B cell (primary cell): ENCODE data around the gene SH3GLB2. TPM values are rescaled to one million over a fixed set of nuclear protein-coding genes. Genes with fewer than 3 reads are reported as not detected.

ENCODE experiments used
- ATAC-seq: fragments of 200-7000 bp; cut with Tn5 transposase; one replicate; pipeline ENCODE4 v1.10.0; 2021; ENCODE audit warnings: low read depth, mild to moderate bottlenecking, moderate number of reproducible peaks, moderate library complexity
- CTCF ChIA-PET: fragments of 350-600 bp; sonication (Branson Sonifier 250); formaldehyde crosslinking; loops from one replicate; lab custom pipeline; 2021; ENCODE audit warnings: antibody characterized with exemption, inconsistent platforms; lab: Charles Lee
- POLR2A ChIA-PET: fragments of 350-600 bp; sonication (Branson Sonifier 250); formaldehyde crosslinking; loops from one replicate; lab custom pipeline; 2021; ENCODE audit warnings: antibody characterized with exemption; lab: Charles Lee
- DNase-seq: peaks from one replicate; pipeline ENCODE4 v3.0.0; 2013
- H2AFZ ChIP-seq: 2 replicates; pipeline ENCODE4 v1.6.1; 2012; ENCODE audit warnings: mild to moderate bottlenecking, low read depth, low read length; ENCODE audit not compliant: insufficient read depth, poor library complexity, severe bottlenecking
- H3K27ac ChIP-seq, 2 donors: 1 replicate in 1 of 2; 2 replicates in 1 of 2; pipeline ENCODE4 v1.5.1; 2012 to 2013; ENCODE audit warnings: low read length in 2 of 2, mild to moderate bottlenecking in 2 of 2, moderate library complexity in 1 of 2
- H3K27me3 ChIP-seq, 4 experiments: fragments of 200-600 bp in 1 of 4; sonication (generic) in 1 of 4; replicated peaks in 1 of 4; 1 replicate in 2 of 4; 2 replicates in 2 of 4; pipeline versions ENCODE4 v1.6.1 to v1.7.0; 2013 to 2016; ENCODE audit warnings: low read length in 3 of 4, mild to moderate bottlenecking in 2 of 4, mixed read lengths in 1 of 4, moderate library complexity in 1 of 4; ENCODE audit not compliant: insufficient read depth in 4 of 4, control insufficient read depth in 3 of 4; ENCODE audit errors: control extremely low read depth in 1 of 4
- H3K36me3 ChIP-seq, 2 experiments: replicated peaks in 1 of 2; 1 replicate in 1 of 2; 2 replicates in 1 of 2; pipeline versions ENCODE4 v1.6.1 to v1.7.1; 2013; ENCODE audit warnings: low read length in 1 of 2; ENCODE audit not compliant: insufficient read depth in 2 of 2, control insufficient read depth in 1 of 2; ENCODE audit errors: control extremely low read depth in 1 of 2, extremely low read depth in 1 of 2
- H3K4me1 ChIP-seq, 2 donors: fragments of 200-600 bp in 1 of 2; sonication (generic) in 1 of 2; 1 replicate in 1 of 2; 2 replicates in 1 of 2; pipeline versions ENCODE4 v1.5.1 to v1.6.1; 2013 to 2017; ENCODE audit warnings: low read length in 2 of 2; ENCODE audit not compliant: control insufficient read depth in 2 of 2, insufficient read depth in 2 of 2
- H3K4me2 ChIP-seq: replicated peaks from 2 replicates; pipeline ENCODE3; 2012; ENCODE audit warnings: mild to moderate bottlenecking, low read depth, low read length; ENCODE audit not compliant: poor library complexity, severe bottlenecking
- H3K4me3 ChIP-seq, 5 experiments: fragments of 200-600 bp in 1 of 5; sonication (generic) in 1 of 5; 1 replicate in 3 of 5; 2 replicates in 2 of 5; pipeline versions ENCODE4 v1.5.1 to v1.7.0; 2011 to 2016; ENCODE audit warnings: low read length in 4 of 5, mild to moderate bottlenecking in 4 of 5, low read depth in 2 of 5, control low read depth in 1 of 5, moderate library complexity in 1 of 5; ENCODE audit not compliant: insufficient read depth in 1 of 5; ENCODE audit errors: control extremely low read depth in 1 of 5, extremely low read depth in 1 of 5
- H3K79me2 ChIP-seq: fragments of 200-600 bp; sonication (generic); one replicate; pipeline ENCODE4 v1.6.0; 2016; ENCODE audit warnings: low read length; ENCODE audit not compliant: control insufficient read depth, insufficient read depth
- H3K9ac ChIP-seq: fragments of 200-600 bp; sonication (generic); 2 replicates; pipeline ENCODE4 v1.6.1; 2017; ENCODE audit warnings: mild to moderate bottlenecking, low read length, moderate library complexity
- H3K9me3 ChIP-seq, 3 donors: one replicate each; pipeline versions ENCODE4 v1.6.1 to v1.7.1; 2013; ENCODE audit warnings: low read length in 2 of 3; ENCODE audit not compliant: control insufficient read depth in 2 of 3, insufficient read depth in 1 of 3; ENCODE audit errors: control extremely low read depth in 1 of 3
- H4K20me1 ChIP-seq: 2 replicates; pipeline ENCODE4 v1.6.0; 2012; ENCODE audit warnings: mild to moderate bottlenecking, low read length; ENCODE audit not compliant: insufficient read depth, control insufficient read depth, poor library complexity, severe bottlenecking
- H3K27ac Mint-ChIP-seq: one replicate; pipeline ENCODE4 v1.8.0; 2021; ENCODE audit warnings: mixed read lengths
- H3K27me3 Mint-ChIP-seq: one replicate; pipeline ENCODE4 v1.8.0; 2021; ENCODE audit warnings: mixed read lengths
- H3K4me1 Mint-ChIP-seq: one replicate; pipeline ENCODE4 v1.8.0; 2021; ENCODE audit warnings: mixed read lengths
- H3K4me3 Mint-ChIP-seq: one replicate; pipeline ENCODE4 v1.8.0; 2021; ENCODE audit warnings: mixed read lengths
- H3K9me3 Mint-ChIP-seq: one replicate; pipeline ENCODE4 v1.8.0; 2022; ENCODE audit warnings: mixed read lengths; ENCODE audit not compliant: insufficient read depth
- EZH2 ChIP-seq: IDR thresholded peaks from 2 replicates; pipeline ENCODE4 v1.6.1; 2012; ENCODE audit warnings: borderline replicate concordance, low read depth, mild to moderate bottlenecking, moderate library complexity, low read length; ENCODE audit not compliant: insufficient read depth, poor library complexity, severe bottlenecking
- WGBS: methylation state at CpG from one replicate; pipeline ENCODE4 v1.1.5; 2013; ENCODE audit warnings: missing lambda C conversion rate; ENCODE audit not compliant: insufficient coverage; 5-methylcytosine and 5-hydroxymethylcytosine counted together
- intact Hi-C: fragments of 100-400 bp; cut with micrococcal nuclease; formaldehyde crosslinking; loops from one replicate; pipeline ENCODE4 v1.10.0; 2022
- polyA plus RNA-seq: library from polyadenylated mRNA; depleted of rRNA; stranded (reverse); fragments of >200 nt; gene quantifications from 2 replicates; pipeline ENCODE4 v1.2.3, GENCODE V29; 2012
- total RNA-seq, 2 donors: library from RNA; stranded (reverse); fragments of 120-200 nt in 1 of 2; gene quantifications; 1 replicate in 1 of 2; 2 replicates in 1 of 2; pipeline versions ENCODE4 v1.2.3 to v1.2.4, GENCODE V29; 2013 to 2022
- TF ChIP-seq, protein P1 (sequence below): fragments of 200-600 bp; IDR thresholded peaks from one replicate; pipeline ENCODE4 v1.8.0; 2022; ENCODE audit warnings: antibody characterized with exemption, mild to moderate bottlenecking

The SH3GLB2 gene
- total and polyA plus RNA-seq, 2 donors (not counting 1 experiment from before 2014, with no cell fraction given), result 110 to 176 TPM

DNA sequence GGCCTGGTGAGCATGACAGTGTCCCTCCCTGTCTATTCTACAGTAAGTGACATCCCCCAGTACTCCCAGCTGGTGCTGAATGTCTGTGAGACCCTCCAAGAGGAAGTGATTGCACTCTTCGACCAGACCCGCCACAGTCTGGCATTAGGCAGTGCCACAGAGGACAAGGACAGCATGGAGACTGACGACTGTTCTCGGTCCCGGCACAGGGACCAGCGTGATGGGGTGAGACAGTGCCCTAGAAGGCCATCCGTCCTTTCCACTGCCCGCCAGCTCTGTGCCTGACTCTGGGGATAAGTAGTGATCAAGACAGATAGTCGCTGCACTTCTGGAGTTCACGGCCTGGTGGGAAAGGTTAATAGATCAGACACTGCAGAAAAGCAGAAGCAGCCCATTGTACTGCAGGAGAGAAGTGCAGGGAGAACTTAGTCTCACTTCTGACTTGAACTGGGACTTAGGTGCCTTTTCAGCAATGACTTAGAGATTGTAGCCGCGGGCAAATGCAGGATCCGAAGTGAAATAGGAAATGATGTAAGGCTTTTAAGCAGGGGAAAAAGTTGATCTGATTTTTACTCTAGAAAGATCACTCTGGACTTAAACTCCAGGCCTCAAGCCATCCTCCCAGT lies 28.4 kb downstream of the SH3GLB2 start:
- intact Hi-C loops, result no loop called here
- H3K4me1 Mint-ChIP-seq, result no peaks in the 10 kb centered on the region
- Histone ChIP-seq H3K4me2 (no peak overlapping the region), H3K9ac (no peak overlapping the region), H3K27me3 (no peaks in the 10 kb centered on the region), H2AFZ (no peak overlapping the region), H3K36me3 (peaks cover 0 to 80% of the 10 kb centered on the region in 2 experiments), H3K79me2 (no peaks in the 10 kb centered on the region), H3K4me1 (no peaks in the 10 kb centered on the region), H4K20me1 (no peaks in the 10 kb centered on the region), H3K27ac (no peak overlapping the region), H3K4me3 (no peak overlapping the region), H3K9me3 (no peaks in the 10 kb centered on the region)
- no peak overlapping the region for H3K4me3 Mint-ChIP-seq
- H3K27me3 Mint-ChIP-seq, result no peaks in the 10 kb centered on the region
- WGBS, result 95% methylated on average over 11 of the region's 13 CpGs
- H3K9me3 Mint-ChIP-seq, result no peaks in the 10 kb centered on the region
- H3K27ac Mint-ChIP-seq, result no peak overlapping the region
- ChIA-PET CTCF (no interaction called here), POLR2A (no interaction called here)
- TF ChIP-seq EZH2, result no peak
- TF ChIP-seq, protein P1, sequence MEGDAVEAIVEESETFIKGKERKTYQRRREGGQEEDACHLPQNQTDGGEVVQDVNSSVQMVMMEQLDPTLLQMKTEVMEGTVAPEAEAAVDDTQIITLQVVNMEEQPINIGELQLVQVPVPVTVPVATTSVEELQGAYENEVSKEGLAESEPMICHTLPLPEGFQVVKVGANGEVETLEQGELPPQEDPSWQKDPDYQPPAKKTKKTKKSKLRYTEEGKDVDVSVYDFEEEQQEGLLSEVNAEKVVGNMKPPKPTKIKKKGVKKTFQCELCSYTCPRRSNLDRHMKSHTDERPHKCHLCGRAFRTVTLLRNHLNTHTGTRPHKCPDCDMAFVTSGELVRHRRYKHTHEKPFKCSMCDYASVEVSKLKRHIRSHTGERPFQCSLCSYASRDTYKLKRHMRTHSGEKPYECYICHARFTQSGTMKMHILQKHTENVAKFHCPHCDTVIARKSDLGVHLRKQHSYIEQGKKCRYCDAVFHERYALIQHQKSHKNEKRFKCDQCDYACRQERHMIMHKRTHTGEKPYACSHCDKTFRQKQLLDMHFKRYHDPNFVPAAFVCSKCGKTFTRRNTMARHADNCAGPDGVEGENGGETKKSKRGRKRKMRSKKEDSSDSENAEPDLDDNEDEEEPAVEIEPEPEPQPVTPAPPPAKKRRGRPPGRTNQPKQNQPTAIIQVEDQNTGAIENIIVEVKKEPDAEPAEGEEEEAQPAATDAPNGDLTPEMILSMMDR, result no peak
- ATAC-seq (no peak), DNase-seq (no peak)

DNA sequence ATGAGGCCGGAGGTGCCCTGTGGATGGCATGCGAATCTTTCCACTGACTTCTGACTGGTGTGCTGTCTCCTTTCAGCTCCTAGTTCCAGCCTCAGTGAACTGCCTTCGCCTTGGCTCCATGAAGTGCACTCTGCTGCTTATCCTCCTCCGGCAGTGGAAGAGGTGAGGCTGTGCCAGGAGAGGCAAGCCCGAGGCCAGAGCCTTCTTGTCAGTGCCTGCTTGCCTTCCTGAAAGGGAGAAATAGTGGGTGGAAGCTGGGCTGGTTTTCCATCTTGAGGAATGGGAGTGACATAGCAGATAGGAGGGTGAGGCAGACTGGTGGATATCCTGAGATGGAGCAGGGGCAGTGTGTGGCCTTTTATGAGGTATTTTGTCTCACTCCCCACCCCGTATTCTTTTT lies 29.7 kb downstream of the SH3GLB2 start:
- H3K27me3 Mint-ChIP-seq, result no peaks in the 10 kb centered on the region
- Histone ChIP-seq H3K27ac (no peak overlapping the region), H2AFZ (no peak overlapping the region), H3K9me3 (no peaks in the 10 kb centered on the region), H3K79me2 (no peaks in the 10 kb centered on the region), H3K27me3 (no peaks in the 10 kb centered on the region), H3K9ac (no peak overlapping the region), H3K36me3 (peaks cover 0 to 89% of the 10 kb centered on the region in 2 experiments), H3K4me1 (no peaks in the 10 kb centered on the region), H4K20me1 (no peaks in the 10 kb centered on the region), H3K4me3 (no peak overlapping the region), H3K4me2 (no peak overlapping the region)
- 98% methylated on average over 5 of the region's 6 CpGs for WGBS
- H3K4me1 Mint-ChIP-seq, result no peaks in the 10 kb centered on the region
- no peak overlapping the region for H3K4me3 Mint-ChIP-seq
- POLR2A ChIA-PET, result no interaction called here
- CTCF ChIA-PET, result no interaction called here
- no peak for TF ChIP-seq EZH2
- TF ChIP-seq, protein P1, result no peak
- intact Hi-C loops, result no loop called here
- H3K27ac Mint-ChIP-seq, result no peak overlapping the region
- no peak for ATAC-seq
- DNase-seq, result no peak
- no peaks in the 10 kb centered on the region for H3K9me3 Mint-ChIP-seq
